Neuronal stem cell (in vitro differentiated cells): ENCODE data around the gene PI4KA.
A peak's percentile ranks its signal among the peaks of the same experiment; 100 is the strongest.

ENCODE experiments used
- DNase-seq: peaks from one replicate; pipeline ENCODE4 v3.0.0-alpha.2; 2013; ENCODE audit warnings: low spot score
- H2AFZ ChIP-seq: one replicate; pipeline ENCODE4 v1.6.1; 2013; ENCODE audit warnings: mild to moderate bottlenecking, low read length, inconsistent platforms
- H2AK5ac ChIP-seq: 2 replicates; pipeline ENCODE4 v1.6.1; 2013; ENCODE audit warnings: low read depth, mild to moderate bottlenecking, inconsistent platforms, low read length, moderate library complexity, mixed read lengths
- H2BK120ac ChIP-seq: 2 replicates; pipeline ENCODE4 v1.6.1; 2013; ENCODE audit warnings: low read depth, mild to moderate bottlenecking, inconsistent platforms, low read length, moderate library complexity, mixed read lengths
- H2BK12ac ChIP-seq: one replicate; pipeline ENCODE4 v1.6.1; 2013; ENCODE audit warnings: low read length, inconsistent platforms
- H2BK15ac ChIP-seq: 2 replicates; pipeline ENCODE4 v1.6.1; 2013; ENCODE audit warnings: mild to moderate bottlenecking, low read length, inconsistent platforms, mixed read lengths
- H2BK5ac ChIP-seq: one replicate; pipeline ENCODE4 v1.6.1; 2013; ENCODE audit warnings: inconsistent platforms, mild to moderate bottlenecking, low read length, moderate library complexity
- H3K14ac ChIP-seq: one replicate; pipeline ENCODE4 v1.6.1; 2013; ENCODE audit warnings: low read length, inconsistent platforms
- H3K18ac ChIP-seq: 2 replicates; pipeline ENCODE4 v1.6.1; 2013; ENCODE audit warnings: low read length, inconsistent platforms
- H3K23ac ChIP-seq: 2 replicates; pipeline ENCODE4 v1.6.1; 2013; ENCODE audit warnings: low read depth, mild to moderate bottlenecking, mixed read lengths, low read length, inconsistent platforms; ENCODE audit not compliant: poor library complexity
- H3K27ac ChIP-seq: replicated peaks from 3 replicates; pipeline ENCODE4 v1.5.1; 2013; ENCODE audit warnings: low read length, inconsistent platforms
- H3K27me3 ChIP-seq, 3 experiments: 2 replicates each; pipeline ENCODE4 v1.6.1; 2013; ENCODE audit warnings: low read length in 3 of 3, mild to moderate bottlenecking in 2 of 3, inconsistent platforms in 1 of 3, low read depth in 1 of 3, mixed read lengths in 1 of 3, moderate library complexity in 1 of 3; ENCODE audit not compliant: control insufficient read depth in 3 of 3, insufficient read depth in 3 of 3
- H3K36me3 ChIP-seq, 2 donors: replicated peaks in 1 of 2; 2 replicates each; pipeline ENCODE4 v1.6.1; 2013; ENCODE audit warnings: low read length in 2 of 2; ENCODE audit not compliant: control insufficient read depth in 2 of 2, insufficient read depth in 2 of 2
- H3K4ac ChIP-seq: 2 replicates; pipeline ENCODE4 v1.6.1; 2013; ENCODE audit warnings: inconsistent platforms, mild to moderate bottlenecking, low read length, moderate library complexity
- H3K4me1 ChIP-seq, 2 donors: 1 replicate in 1 of 2; 2 replicates in 1 of 2; pipeline ENCODE4 v1.6.1; 2013; ENCODE audit warnings: low read length in 2 of 2, low read depth in 1 of 2; ENCODE audit not compliant: control insufficient read depth in 2 of 2, insufficient read depth in 1 of 2
- H3K4me2 ChIP-seq: one replicate; pipeline ENCODE4 v1.6.1; 2013; ENCODE audit warnings: mild to moderate bottlenecking, low read length, inconsistent platforms; ENCODE audit not compliant: insufficient read depth, poor library complexity, severe bottlenecking
- H3K4me3 ChIP-seq, 2 donors: 2 replicates each; pipeline ENCODE4 v1.5.1; 2013; ENCODE audit warnings: low read length in 2 of 2, mild to moderate bottlenecking in 2 of 2, inconsistent platforms in 1 of 2, moderate library complexity in 1 of 2
- H3K79me1 ChIP-seq: one replicate; pipeline ENCODE4 v1.6.1; 2013; ENCODE audit warnings: low read depth, mild to moderate bottlenecking, inconsistent platforms, low read length, moderate library complexity
- H3K9ac ChIP-seq: one replicate; pipeline ENCODE4 v1.6.1; 2013; ENCODE audit warnings: mild to moderate bottlenecking, low read depth, low read length, inconsistent platforms; ENCODE audit not compliant: poor library complexity
- H3K9me3 ChIP-seq, 2 donors: replicated peaks in 1 of 2; 2 replicates each; pipeline versions ENCODE3 to v1.6.1; 2013; ENCODE audit warnings: low read length in 2 of 2, mild to moderate bottlenecking in 2 of 2, inconsistent platforms in 1 of 2, low read depth in 1 of 2, mixed read lengths in 1 of 2, moderate library complexity in 1 of 2; ENCODE audit not compliant: control insufficient read depth in 2 of 2, insufficient read depth in 1 of 2
- H4K8ac ChIP-seq: one replicate; pipeline ENCODE4 v1.6.1; 2013; ENCODE audit warnings: low read depth, mild to moderate bottlenecking, inconsistent platforms, low read length, moderate library complexity
- H4K91ac ChIP-seq: one replicate; pipeline ENCODE4 v1.6.1; 2013; ENCODE audit warnings: low read length, low read depth, mild to moderate bottlenecking, inconsistent platforms; ENCODE audit not compliant: poor library complexity
- WGBS, 2 donors: extraction: QIAGEN DNeasy Blood & Tissue Kit; methylation state at CpG; one replicate each; pipeline ENCODE4 v1.1.7; 2013; ENCODE audit warnings: missing lambda C conversion rate in 2 of 2, mixed read lengths in 1 of 2; ENCODE audit not compliant: insufficient read length in 2 of 2, insufficient replicate concordance in 1 of 2; ENCODE audit errors: extremely low coverage in 2 of 2; 5-methylcytosine and 5-hydroxymethylcytosine counted together

The PI4KA gene

DNA sequence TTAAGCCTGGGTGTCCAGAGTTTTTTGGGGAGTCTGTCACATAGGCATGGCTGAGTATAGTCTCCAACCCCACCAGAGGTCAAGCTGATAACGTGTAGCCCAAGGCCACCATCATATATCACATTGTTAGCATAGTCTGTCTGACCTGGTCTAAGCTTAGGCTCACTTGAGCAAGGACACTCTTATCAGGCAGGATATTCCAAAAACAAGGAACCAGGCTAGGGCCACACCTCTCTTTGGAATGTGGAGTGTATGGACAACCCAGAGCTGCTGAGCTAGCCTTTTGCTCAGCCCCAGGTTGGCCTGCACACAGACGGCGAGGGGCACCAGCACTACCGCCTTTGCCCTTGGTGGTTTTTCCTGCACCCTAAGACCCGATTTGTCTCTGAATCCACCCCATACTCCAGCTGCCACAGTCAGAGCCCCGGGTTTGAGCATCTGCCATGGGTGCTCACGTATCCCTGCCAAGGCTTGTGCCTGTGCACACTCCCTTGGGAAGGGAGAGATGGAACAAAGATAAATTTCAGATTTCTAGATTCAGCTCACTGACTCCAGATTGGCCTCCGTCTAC is 7.3 kb upstream of the PI4KA start:
- Histone ChIP-seq H3K4me2 (no peak overlapping the region), H3K4me1 (peaks cover 0 to 11% of the 10 kb centered on the region in 2 donors), H2BK12ac (no peak overlapping the region), H4K8ac (no peak overlapping the region), H3K79me1 (no peaks in the 10 kb centered on the region), H3K18ac (no peak overlapping the region), H2BK5ac (no peak overlapping the region), H2AFZ (no peak overlapping the region), H3K4ac (no peak overlapping the region), H2BK120ac (no peak overlapping the region), H2BK15ac (no peak overlapping the region), H3K4me3 (no peak overlapping the region), H3K9me3 (no peaks in the 10 kb centered on the region), H4K91ac (no peak overlapping the region), H3K27me3 (no peaks in the 10 kb centered on the region), H2AK5ac (no peak overlapping the region), H3K27ac (no peak overlapping the region), H3K9ac (no peak overlapping the region), H3K36me3 (peaks cover 2 to 29% of the 10 kb centered on the region in 2 donors), H3K14ac (no peak overlapping the region), H3K23ac (no peak overlapping the region)
- WGBS, 2 donors: no CpG with 5 or more reads among the region's 8 CpGs
- no peak for DNase-seq

DNA sequence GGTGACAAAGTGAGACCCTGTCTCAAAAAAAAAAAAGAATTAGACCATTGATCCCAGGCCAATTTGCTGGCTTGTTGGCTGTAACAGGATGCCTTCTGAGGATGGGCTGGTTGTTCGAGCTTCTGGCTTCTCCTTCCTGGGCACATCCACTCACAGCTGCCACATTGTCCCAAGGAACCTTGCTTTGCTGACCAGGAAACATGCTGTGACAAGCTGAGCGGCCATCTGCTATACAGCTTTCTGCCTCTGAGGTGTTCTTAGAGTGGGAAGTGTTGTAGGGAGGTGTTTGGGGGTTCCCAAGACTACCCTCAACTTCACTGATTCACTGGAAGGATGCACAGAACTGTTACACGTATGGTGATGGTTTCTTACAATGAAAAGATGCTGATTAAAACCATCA is 6.7 kb upstream of the PI4KA start:
- Histone ChIP-seq H3K4me1 (peaks cover 0 to 11% of the 10 kb centered on the region in 2 donors), H3K4ac (no peak overlapping the region), H3K9ac (no peak overlapping the region), H3K14ac (no peak overlapping the region), H4K91ac (no peak overlapping the region), H2BK5ac (no peak overlapping the region), H3K23ac (no peak overlapping the region), H3K4me2 (no peak overlapping the region), H2BK15ac (no peak overlapping the region), H2AFZ (no peak overlapping the region), H3K9me3 (no peaks in the 10 kb centered on the region), H4K8ac (no peak overlapping the region), H2AK5ac (no peak overlapping the region), H3K27me3 (no peaks in the 10 kb centered on the region), H3K18ac (no peak overlapping the region), H2BK120ac (no peak overlapping the region), H3K27ac (no peak overlapping the region), H3K36me3 (peaks cover 2 to 22% of the 10 kb centered on the region in 2 donors), H3K4me3 (no peak overlapping the region), H2BK12ac (no peak overlapping the region), H3K79me1 (no peaks in the 10 kb centered on the region)
- WGBS, 2 donors: no CpG with 5 or more reads among the region's 3 CpGs
- no peak for DNase-seq

DNA sequence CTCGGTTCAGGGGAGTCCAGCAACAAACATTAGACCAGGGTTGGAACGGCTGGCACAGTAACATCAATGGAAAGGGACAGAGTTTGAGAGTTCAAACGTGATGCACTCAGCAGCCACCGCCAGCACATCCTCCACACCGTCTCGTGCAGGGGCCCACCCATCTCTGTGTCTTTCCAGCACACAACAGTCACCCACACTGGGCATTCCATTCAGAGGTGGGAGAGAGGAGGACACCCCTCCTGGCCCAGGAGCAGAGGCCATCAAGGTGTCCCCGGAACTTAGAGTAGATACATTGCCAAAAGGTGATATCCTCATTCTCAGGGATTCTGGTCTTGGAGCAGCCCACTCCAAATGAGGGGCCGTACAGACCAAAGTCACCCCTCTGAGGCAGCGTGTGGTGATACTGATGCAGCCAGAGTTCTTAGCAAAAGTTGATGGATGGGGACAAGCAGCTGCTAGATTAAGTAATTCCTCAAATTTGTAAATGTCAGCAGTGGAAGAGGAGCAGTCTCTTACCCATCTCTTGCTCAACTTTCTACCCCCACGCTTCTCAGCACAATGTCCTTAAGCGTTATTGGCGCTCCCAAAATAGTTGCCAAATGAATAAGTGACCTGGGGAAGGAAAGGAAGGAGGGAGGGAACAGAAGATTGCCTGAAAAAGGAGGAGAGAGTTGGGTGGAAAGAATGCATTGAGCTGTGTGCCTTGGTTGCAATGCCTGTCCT is 5.7 kb upstream of the PI4KA start:
- H3K4me2 ChIP-seq: no peak overlapping the region
- no peak overlapping the region for H2BK15ac ChIP-seq
- H2BK12ac ChIP-seq: no peak overlapping the region
- no peak overlapping the region for H3K27ac ChIP-seq
- no peak overlapping the region for H2BK120ac ChIP-seq
- no peak overlapping the region for H2AFZ ChIP-seq
- no peak overlapping the region for H3K9ac ChIP-seq
- no peak overlapping the region for H3K18ac ChIP-seq
- no peak overlapping the region for H2BK5ac ChIP-seq
- no peak overlapping the region for H3K4me3 ChIP-seq
- H4K8ac ChIP-seq: no peak overlapping the region
- peaks cover 3 to 16% of the 10 kb centered on the region in 2 donors for H3K4me1 ChIP-seq
- H3K14ac ChIP-seq: no peak overlapping the region
- no peak overlapping the region for H3K4ac ChIP-seq
- no peaks in the 10 kb centered on the region for H3K27me3 ChIP-seq
- H3K23ac ChIP-seq: peak overlapping the region; percentile 56
- H3K9me3 ChIP-seq: no peaks in the 10 kb centered on the region
- DNase-seq: no peak
- no CpG with 5 or more reads among the region's 12 CpGs for WGBS, 2 donors
- no peak overlapping the region for H2AK5ac ChIP-seq
- no peaks in the 10 kb centered on the region for H3K79me1 ChIP-seq
- no peak overlapping the region for H4K91ac ChIP-seq
- H3K36me3 ChIP-seq: peaks cover 2 to 17% of the 10 kb centered on the region in 2 donors

DNA sequence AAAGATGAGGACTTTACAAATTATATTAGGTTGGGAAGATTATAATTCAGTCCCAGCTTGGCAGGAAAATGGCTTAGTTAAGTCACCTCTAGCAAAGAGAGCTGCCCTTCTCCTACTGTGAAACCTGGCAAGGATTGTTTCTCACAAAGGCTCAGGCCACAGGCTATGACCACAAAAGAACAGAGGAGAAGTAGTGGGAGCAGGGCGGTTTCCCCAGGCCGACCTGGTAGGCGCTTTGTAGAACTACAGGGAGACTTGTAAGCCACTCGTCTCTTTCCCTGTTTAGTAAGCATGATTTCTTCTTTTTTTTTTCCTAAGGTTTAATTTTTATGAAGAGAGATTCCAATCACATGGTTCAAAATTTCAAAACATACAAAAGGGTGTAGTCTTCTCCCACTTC is 4.8 kb upstream of the PI4KA start:
- Histone ChIP-seq H3K4ac (no peak overlapping the region), H3K9ac (no peak overlapping the region), H3K4me3 (no peak overlapping the region), H2AFZ (no peak overlapping the region), H4K91ac (no peak overlapping the region), H4K8ac (no peak overlapping the region), H3K27me3 (no peaks in the 10 kb centered on the region), H3K9me3 (no peaks in the 10 kb centered on the region), H3K18ac (no peak overlapping the region), H2BK15ac (no peak overlapping the region), H2BK5ac (no peak overlapping the region), H2BK120ac (no peak overlapping the region), H2BK12ac (no peak overlapping the region), H3K36me3 (peaks cover 2 to 17% of the 10 kb centered on the region in 2 donors), H3K27ac (no peak overlapping the region), H3K4me2 (no peak overlapping the region), H3K4me1 (peaks cover 3 to 16% of the 10 kb centered on the region in 2 donors), H3K14ac (no peak overlapping the region), H2AK5ac (no peak overlapping the region), H3K79me1 (no peaks in the 10 kb centered on the region), H3K23ac (no peak overlapping the region)
- no CpG with 5 or more reads among the region's 4 CpGs for WGBS, 2 donors
- DNase-seq: no peak
